NK-92 (cell line): Measurements from ENCODE around the gene WASHC2A.
A peak's percentile ranks its signal among the peaks of the same experiment; 100 is the strongest.
"Not testable (repeated sequence)": the region's sequence is repeated elsewhere in the genome, so short reads cannot be mapped to it uniquely, and the experiment has no call there.

Experiments
- DNase-seq: peaks from one replicate; lab custom pipeline; 2025; ENCODE audit not compliant: unreplicated experiment; lab: John Stamatoyannopoulos, UW

WASHC2A gene, protein sequence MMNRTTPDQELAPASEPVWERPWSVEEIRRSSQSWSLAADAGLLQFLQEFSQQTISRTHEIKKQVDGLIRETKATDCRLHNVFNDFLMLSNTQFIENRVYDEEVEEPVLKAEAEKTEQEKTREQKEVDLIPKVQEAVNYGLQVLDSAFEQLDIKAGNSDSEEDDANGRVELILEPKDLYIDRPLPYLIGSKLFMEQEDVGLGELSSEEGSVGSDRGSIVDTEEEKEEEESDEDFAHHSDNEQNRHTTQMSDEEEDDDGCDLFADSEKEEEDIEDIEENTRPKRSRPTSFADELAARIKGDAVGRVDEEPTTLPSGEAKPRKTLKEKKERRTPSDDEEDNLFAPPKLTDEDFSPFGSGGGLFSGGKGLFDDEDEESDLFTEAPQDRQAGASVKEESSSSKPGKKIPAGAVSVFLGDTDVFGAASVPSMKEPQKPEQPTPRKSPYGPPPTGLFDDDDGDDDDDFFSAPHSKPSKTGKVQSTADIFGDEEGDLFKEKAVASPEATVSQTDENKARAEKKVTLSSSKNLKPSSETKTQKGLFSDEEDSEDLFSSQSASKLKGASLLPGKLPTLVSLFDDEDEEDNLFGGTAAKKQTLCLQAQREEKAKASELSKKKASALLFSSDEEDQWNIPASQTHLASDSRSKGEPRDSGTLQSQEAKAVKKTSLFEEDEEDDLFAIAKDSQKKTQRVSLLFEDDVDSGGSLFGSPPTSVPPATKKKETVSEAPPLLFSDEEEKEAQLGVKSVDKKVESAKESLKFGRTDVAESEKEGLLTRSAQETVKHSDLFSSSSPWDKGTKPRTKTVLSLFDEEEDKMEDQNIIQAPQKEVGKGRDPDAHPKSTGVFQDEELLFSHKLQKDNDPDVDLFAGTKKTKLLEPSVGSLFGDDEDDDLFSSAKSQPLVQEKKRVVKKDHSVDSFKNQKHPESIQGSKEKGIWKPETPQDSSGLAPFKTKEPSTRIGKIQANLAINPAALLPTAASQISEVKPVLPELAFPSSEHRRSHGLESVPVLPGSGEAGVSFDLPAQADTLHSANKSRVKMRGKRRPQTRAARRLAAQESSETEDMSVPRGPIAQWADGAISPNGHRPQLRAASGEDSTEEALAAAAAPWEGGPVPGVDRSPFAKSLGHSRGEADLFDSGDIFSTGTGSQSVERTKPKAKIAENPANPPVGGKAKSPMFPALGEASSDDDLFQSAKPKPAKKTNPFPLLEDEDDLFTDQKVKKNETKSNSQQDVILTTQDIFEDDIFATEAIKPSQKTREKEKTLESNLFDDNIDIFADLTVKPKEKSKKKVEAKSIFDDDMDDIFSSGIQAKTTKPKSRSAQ (N-terminal part only)

DNA sequence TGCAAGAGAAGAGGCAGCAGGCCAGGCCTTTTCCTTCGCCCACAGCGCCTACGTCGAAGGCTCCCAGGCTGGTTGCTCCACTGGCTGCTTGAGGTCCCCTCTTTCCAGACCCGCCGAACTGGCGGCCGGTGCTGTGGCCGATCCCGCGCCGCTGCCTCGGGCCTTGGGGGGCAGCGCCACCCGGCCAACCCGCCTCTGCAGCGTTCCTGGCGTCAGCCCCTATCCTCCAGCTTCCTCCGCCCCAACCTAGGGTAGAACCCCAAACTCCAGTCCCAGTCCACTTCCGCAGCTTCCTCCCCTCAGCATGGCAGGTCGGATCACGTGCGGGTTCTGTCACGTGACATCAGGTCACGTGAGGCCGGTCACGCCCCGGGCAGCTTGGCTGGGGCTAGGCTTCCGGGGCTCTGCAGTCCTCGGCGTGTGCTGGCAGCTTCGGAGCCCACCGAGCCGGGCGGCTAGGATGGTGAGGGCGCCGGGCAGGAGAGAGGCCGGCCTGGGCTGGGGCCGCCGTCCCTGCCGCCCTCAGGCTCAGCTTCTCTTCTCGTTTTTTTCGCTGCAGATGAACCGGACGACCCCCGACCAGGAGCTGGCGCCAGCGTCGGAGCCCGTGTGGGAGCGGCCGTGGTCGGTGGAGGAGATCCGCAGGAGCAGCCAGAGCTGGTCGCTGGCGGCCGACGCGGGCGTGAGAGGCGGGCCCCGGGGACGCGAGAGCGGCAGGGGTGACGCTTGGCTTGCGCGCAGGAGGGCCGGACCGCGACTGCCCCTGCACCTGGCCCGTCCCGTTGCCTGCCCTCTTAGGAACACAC is at the start of gene WASHC2A:
Gene WASHC2A, plus strand, starts transcription at position 409 of the 806 bp plus-strand sequence. Its CDS starts 52 bp downstream, at position 461.
- peak; percentile 41 for DNase-seq

DNA sequence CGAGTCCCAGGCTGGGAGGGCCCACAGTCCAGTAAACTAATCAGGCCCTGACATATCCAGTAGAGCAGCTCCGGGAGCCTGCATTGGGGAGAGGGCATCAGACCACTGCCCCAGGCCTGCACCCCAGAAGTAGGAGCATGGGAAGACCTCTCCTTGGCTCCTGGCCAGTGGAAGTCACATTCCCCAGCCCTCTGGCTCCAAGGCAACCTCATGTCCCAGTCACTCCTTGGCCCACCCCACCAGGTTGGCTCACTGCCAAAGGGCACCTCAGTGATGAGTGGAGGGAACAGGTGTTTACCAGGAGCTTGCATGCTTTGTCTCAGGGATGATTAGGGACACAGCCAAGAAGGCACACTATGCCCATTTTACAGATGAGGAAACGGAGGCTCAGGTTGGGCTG is 48.5 kb upstream of the WASHC2A start:
- not testable (repeated sequence) for DNase-seq

DNA sequence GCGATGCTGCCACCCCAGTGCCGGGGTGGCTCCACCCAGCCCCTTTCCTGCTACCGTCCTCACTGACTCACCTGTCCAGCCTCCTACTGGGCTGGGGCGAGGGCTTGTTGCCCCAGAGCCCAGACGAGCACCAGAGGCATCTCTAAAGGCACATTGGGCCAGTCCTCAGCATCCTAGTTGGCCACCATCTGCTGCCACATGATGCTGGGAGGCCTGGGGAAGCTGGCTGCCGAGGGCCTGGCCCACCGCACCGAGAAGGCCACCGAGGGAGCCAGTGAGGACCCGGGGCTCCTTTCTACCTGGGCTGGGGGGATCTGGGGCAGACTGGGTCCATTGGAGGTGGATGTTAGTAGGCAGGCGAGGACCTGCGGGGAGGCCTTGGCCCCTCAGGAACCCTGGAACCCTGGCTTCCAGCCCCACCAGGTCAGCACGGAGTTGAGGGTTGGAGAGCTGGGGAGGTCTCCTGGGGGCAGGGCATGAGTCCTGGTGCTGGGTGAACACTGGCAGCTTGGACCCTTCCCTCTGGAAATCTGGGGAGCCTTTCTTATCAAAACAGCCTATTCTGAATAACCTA is 47.2 kb upstream of the WASHC2A start:
- not testable (repeated sequence) for DNase-seq

DNA sequence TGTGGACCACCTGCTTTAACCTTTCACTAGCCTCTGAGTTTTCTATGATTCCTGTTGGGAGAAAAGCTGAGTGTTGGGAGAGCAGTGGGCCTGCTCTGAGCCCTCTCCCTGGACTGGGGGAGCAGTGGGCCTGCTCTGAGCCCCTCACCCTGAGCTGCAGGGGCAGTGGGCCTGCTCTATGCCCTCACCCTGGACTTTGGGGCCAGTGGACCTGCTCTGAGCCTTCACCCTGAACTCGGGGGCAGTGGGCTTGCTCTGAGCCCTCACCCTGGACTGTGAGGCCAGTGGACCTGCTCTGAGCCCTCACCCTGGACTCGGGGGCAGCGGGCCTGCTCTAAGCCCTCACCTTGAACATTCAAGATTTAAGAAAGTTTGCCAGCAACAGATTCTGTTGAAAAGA is 46.1 kb upstream of the WASHC2A start:
- no peak for DNase-seq

DNA sequence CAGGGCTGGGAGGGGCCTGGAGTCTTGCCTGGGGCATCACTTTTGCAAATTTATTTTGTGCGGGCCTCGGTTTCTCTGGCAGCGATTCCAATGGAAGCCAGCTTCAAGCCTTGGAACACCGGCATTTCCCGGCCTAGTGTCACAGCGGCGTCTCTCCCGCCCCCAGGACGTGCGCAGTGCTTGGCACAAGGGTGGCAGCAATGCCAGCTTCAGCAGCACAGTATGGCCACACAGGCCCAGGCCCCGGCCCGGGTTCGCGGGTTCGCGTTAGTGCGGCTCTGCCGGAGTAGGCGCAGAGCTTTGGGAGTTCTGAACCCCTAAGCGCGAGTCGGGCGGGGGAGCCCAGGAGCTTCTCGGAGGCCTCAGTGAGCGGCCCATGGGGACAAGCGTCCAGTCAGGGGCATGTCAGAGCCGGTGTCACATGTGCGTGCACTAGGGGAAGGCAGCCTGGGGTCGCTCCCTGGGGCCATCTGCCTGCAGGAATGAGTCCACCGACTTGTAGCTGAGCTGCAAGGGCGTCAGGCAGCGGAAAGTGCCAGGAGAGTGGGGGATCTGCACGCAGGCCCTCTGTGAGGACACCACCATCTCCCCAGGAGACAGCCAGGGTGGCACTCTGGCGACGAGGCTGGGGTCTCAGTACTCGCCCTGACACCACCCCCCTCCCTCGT is 42.9 kb upstream of the WASHC2A start:
- DNase-seq = not testable (repeated sequence)

DNA sequence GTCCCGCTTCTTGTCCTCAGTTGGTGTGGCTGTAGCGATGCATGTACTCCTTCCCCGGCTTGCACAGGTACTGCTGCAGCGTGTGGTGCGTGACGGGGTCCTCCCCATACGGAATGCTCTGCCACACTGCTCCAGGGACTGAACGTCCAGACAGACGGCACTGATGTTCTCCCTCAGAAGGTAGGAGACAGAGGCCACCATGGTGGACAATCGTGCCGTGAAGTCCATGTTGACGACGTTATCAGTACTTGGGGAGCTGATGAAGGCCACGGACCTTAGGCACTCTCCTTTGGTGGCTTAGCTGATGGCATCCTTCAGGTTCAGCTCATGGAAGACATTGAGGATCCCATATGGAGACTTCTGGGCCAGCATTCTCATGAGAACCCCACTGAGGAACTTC is 42.1 kb upstream of the WASHC2A start:
- DNase-seq = no peak

DNA sequence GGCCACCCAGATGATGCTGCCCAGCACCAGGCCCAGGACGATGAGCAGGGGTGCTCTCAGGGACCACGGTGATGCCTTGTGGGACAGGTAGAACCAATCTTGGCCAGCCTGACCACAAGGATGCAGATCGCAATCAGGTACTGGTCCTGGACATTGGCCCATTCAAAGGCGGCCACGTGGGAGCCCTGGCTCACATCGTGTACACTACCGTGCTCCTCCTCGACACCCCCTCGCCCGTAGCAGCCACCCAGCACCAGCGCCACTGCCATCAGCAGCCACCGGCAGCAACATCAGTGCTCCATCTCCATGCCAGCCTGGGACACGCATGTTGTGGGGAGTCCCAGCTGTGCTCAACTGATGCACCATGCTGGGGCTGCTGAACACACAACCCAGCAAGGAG is 40.6 kb upstream of the WASHC2A start:
- DNase-seq = no peak

DNA sequence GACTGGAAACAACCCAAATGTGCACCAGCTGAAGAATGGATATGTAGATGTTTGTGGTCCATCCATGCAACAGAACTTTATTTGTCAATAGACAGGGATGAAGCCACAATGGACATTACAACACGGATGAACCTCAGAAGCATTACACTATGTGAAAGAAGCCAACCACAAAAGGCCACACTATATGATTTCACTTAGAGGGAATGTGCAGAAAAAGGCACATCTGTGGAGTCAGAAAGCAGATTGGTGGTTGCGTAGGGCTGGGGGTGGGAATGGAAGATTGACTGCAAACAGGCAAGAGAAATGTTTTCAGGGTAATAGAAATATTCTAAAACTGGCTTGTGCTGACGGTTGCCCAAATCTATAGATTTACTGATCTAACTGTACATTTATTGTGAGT is 34.3 kb upstream of the WASHC2A start:
- no peak for DNase-seq

DNA sequence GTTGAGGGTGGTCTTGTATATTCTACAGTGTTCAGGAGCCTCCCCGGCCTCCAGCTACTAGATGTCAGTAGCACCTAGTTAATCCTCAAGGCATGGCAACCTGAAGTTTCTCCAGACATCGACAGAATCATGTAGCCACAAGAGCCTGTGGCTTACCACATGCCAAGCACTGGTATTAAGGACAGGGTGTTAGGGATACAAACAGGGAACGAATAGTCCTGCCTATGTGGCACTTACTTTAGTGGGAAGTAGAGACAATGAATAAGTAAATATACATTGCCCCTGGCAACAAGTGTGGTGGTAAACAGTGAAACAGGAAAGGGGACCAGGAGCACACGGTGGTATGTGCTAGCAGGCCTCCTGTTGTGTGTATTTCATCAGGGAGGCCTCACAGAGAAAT is 32.4 kb upstream of the WASHC2A start:
- DNase-seq = not testable (repeated sequence)

DNA sequence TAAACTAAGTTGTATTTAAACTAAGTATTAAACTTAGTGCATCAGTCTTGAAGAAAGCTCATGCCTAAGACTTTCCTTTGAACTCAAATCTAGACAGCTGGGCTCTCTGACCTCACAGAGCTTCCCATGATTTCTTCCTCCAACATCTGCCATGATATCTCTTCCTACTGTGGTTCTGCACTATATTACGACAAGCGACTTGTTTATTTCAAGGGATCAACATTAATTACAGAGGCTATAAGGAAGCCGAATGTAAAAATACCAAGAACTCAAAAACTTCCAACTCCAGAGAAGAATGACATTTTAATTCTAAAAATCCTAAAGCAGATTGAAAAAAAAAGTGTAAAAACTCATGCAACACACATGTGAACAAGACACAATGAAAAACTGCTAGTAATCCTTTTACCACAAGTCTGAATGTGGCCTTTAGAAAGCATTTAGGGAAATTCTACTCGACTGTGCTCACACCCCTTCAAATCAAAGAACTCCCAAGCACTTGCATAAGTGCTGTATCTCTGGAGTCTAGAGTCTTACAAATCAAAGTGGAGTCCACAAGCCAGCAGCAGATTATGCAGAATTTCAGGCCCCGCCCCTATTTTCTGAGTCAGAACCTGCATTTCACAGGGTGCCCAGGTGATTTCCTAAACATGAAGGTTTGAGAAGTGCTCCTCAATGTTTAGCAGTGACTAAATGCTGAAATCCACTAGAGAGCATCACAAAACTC is 22.7 kb upstream of the WASHC2A start:
- DNase-seq = no peak

DNA sequence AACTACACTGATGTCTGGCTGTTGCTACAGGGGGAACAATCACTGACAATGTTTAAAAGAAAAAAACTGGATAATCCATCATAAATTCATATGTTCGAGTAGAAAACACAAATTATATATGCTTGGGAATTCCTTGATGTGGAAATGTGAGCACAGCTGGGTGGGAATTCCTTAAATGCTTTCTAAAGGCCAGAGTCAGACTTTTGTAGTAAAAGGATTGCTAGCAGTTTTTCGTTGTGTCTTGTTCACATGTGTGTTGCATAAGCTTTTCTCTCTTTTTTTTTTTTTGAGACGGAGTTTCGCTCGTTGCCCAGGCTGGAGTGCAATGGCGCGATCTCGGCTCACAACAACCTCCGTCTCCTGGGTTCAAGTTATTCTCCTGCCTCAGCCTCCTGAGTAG is 21.3 kb upstream of the WASHC2A start:
- DNase-seq = not testable (repeated sequence)

DNA sequence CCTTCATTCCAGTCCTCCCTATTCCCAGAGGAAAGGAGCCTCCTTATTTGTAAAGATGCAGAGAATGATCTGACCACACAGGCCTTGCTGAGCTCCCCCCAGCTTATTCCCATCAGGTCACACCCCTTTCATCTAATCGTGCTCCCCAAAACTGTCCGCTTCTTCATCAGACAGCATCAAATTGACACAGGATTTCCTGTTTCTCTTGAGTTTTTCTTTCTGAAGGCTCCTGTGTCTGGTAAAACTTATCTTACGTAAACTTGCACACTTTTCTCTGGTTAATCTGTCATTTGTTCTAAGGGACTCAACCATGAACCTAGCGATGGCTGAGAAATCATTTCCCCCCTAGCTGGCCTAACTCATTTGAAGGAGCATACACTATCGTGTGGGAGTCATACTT is 20.2 kb upstream of the WASHC2A start:
- not testable (repeated sequence) for DNase-seq

DNA sequence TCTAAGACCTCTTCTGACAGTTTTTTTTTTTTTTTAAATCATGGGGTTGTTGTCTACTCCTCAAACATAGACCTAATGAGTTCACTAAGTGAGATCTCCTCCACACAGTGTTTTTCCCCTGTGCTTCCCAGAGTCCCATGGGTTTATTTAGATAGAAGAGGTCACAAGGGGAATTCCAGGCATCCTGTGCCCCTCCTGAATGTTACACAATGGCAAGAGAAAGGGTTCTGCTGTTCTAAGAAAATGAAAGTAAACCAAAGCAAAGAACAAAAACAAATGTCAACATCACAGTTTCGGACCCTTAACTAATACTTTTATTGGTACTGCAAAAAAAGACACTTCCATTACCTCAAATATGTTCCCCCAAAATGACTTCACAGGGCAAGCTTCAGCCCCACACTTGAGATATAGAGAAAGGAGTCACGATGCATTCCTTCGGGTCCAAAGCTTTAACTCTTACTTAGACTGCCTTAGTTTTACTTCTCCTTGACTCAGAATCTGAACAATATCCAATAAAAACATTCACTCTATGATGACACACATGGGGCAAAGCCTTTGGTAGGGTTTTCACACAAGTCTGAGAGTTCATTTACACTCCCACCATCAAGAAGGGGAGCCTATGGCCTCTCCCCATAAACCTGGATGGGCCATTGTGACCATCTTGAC is 15.6 kb upstream of the WASHC2A start:
- not testable (repeated sequence) for DNase-seq

DNA sequence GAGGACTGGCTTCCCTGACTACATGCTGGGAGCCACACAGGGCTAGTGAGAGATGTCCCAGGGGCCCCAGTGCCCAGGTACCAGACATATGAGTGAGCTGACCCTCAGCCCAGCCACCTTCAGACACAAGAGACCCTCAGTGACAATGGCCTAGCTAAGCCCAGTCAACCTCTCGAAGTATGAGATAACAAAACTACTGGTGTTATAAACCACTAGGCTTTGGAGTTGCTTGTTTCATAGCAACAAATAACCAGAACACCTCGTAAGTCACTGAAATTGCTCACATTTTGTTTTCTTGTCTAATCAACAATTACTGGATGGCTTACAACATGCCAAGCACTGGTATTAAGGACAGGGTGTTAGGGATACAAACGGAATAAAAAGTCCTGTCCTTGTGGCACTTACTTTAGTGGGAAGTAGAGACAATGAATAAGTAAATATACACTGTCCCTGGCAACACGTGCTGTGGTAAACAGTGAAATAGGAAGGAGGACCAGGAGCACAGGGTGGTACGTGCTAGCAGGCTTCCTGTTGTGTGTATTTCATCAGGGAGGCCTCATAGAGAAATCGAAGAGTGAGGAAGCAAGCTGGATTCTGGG is 14.9 kb upstream of the WASHC2A start:
- not testable (repeated sequence) for DNase-seq

DNA sequence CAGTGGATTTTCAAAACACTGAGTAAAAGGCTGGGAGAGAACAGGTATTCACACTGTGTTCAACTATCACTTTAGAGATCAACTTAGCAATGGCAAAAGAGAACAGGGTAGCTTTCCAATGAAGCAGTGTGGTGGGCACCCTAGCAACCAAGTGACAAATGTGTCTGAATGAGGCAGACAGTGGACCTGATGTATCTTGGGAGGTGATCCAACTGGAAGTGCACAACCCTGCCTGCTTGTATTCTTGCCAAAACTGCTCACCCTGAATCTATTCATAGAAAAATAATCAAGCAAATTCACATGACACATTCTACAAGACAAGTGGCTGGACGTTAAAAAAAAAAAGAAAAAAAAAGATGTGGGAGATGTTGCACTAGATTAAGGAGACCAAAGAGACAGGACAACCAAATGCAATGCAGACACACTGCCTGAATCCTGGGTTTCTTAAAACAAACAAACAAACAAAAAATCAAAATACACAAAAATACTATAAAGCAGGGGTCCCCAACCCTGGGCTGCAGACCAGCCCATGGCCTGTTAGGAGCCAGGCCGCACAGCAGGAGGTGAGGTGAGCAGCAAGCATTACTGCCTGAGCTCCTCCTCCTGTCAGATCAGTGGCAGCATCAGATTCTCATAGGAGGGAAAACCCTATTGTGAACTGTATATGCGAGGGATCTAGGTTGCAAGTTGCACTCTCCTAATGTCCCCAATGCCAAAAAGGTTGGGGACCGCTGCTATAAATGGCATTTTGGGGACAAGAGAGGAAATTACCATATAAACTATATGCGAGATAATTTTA is 12.1 kb upstream of the WASHC2A start:
- DNase-seq = not testable (repeated sequence)

DNA sequence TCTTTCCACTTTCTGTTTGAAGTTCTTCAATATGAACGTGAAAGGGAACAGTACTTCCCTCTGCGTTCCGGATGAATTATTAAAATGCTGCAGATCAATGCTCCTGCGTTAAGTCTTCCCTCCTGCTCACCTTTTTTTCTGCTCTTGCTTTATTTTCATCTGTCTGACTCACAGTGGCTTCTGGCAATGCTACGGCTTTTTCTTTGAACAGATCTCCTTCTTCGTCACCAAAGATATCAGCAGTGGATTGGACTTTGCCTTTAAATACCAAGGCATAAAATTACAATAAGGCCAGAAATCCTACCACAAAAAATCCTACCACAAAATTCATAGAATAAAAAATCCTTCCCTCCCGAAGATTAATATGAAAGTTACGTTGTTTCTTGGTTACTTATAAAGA is 11.1 kb upstream of the WASHC2A start:
- not testable (repeated sequence) for DNase-seq

DNA sequence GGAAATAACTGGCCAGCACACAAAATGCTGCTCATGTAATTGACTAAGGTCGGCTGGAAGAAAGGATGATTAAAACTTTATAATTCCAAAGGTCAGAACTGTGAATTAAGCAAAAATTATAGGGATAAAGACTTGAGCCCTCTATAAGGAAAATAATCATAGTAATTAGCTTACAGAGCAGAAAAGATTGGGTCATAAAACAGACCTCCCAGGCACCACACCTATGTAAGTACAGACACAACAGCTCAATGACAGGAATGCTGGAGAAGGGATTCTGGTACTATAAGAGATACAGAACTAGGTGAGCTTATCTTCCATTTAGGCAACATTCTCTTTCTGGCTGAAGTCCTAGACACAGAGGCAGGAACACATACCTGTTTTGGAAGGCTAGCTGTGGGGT is 9.0 kb upstream of the WASHC2A start:
- not testable (repeated sequence) for DNase-seq
